ENCODE measurements around the gene SERPINH1.

Gene SERPINH1

DNA sequence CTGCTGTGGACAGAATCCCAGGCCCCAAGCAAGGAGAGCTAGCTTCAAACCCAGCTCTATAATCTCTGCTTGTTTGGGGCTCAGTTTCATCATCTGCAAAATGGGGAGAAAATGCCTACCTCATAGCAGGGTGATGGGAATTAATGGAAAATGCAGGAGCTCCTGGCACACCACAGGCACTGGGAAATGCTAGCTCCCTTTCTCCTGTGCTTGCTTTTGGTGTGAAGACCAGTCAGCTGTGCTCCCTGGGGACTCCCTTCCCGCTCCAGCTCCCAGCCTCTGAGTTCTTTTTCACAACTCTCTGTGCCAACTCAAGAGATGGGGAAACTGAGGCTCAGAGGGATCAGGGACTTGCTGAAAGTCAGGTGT is 8.2 kb upstream of the SERPINH1 start:
- DNase-seq (ENCODE audit: extremely low spot score, insufficient read length, low read depth) (no peak), FAIRE-seq (no peak)

DNA sequence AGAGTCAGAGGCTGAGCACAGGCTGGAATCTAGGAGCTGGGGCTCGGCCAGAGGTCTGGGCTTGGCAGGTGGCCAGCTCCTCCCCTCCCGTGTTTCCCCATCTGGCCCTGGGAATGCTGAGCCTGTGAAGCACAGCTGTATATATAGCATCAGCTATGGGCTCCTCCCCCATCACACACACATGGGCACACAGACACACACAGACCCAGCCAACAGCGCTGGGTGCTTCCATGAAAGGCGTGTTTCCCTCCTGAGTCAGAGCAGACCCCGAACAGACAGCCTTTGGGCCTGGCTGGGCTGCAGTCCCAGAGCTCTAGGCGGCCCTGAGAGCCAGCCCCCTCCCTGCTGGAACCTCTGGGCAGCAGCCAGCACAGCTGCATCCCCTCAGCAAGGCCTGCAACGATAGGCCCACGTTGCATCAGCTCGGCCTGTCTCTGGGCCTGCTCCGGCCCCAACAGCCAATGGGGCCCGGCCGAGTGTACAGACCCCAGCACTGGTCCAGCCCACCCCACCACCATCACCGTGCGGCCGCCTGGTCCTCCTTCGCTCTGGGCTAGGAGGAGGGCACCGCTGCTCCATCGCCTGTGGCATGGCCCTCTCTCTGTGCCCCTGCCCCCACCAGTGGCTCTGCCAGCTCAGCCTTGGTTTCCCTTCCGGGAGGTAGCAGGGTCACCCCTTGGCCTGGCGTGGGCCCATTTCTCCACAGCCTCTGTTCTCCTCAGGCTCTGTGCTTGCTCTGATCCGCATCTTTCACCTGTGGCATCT is 7.6 kb upstream of the SERPINH1 start:
- DNase-seq (ENCODE audit: extremely low spot score, insufficient read length, low read depth) (no peak), FAIRE-seq (no peak)

DNA sequence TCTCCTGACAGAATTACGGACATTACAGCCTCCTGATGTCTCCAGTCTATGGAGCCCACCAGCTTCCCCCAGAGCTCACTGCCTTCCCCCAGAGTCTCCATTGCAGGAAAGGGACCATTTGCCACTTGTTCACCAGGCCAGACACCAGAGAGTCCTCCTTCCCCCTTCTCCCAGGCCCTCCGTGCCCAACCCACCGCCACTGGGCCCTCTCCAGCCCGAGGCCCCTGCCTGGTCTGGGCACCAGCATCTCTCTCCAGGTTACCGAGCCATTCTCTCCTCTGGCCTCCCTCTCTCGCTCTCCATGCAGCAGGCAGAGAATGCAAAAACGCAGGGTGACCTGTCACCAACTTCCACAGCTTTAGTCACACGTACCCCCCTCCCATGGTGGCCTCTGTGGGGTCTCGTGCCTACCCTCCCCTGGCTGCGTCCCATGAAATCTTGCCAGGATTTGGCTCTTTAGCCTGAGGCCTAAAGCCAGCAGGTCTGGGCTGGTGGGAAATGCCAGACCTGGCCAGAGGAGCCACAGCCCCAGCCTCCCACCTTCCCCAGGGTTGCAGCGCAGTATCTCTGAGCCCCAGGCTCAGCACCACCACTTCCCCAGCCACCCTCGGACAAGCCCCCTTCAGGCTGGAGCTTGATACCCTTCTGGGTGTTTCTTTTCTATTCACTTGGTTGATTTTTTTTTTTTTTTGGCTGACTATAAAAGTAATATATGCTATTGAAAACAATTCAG is 6.8 kb upstream of the SERPINH1 start:
- FAIRE-seq: no peak
- no peak for DNase-seq (ENCODE audit: extremely low spot score, insufficient read length, low read depth)

DNA sequence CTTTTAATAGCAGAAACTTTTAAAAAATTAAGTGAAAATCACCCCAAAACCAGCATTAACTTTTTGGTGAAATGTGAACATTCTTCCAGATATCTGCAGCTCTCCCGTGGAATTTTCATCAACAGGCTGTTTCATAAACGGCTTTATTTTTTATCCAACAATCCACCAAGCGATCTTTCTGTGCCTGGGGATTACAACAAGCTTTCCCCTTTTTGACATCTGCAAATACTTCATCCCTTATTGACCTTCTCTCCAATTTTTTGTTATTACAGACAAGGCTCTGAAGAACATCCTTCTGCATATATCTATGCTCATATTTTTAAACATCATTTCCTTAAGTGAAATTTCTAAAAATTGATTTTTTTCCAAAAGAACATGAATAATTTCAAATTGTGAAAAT is 5.8 kb upstream of the SERPINH1 start:
- no peak for DNase-seq (ENCODE audit: extremely low spot score, insufficient read length, low read depth)
- FAIRE-seq: no peak

DNA sequence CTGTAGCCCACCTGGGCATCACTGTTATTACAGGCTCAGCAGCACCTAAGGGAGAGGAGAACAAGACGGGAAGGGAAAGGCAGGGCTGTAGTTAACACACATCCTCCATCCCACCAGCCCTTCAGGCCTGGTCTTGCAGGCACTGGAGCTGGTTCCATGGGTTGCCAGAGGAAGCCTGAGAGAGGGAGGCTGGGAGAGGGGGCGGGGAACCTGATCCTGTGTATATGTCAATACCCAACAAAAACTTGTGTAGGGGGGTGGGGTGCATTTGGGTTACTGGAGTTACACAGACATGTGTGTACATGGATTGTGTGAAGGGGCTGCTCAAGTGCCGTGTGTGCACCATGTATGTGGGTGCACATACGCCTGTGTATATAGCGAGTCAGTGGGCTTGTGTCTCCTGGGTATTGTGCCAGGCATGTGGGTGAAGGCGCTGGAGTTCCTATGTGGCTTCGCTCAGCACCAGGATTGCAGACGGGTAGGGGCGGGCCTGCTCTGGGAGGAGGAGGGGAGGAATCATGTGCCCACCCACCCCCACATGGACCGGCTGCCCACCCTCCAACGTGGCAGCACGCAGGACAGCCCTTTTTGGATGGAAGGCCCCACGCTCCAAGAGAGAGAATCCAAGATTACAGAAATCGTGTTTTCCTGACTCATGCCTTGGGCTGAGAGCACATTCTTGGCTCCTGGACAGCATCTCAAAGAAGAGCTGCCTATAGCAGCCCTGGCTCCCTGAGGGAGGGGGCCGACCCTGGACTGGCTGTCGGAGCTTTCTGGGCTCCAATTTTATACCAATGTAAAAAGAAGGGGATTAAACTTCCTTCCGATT is 4.2 kb upstream of the SERPINH1 start:
- DNase-seq (ENCODE audit: extremely low spot score, insufficient read length, low read depth) (no peak), FAIRE-seq (no peak)

DNA sequence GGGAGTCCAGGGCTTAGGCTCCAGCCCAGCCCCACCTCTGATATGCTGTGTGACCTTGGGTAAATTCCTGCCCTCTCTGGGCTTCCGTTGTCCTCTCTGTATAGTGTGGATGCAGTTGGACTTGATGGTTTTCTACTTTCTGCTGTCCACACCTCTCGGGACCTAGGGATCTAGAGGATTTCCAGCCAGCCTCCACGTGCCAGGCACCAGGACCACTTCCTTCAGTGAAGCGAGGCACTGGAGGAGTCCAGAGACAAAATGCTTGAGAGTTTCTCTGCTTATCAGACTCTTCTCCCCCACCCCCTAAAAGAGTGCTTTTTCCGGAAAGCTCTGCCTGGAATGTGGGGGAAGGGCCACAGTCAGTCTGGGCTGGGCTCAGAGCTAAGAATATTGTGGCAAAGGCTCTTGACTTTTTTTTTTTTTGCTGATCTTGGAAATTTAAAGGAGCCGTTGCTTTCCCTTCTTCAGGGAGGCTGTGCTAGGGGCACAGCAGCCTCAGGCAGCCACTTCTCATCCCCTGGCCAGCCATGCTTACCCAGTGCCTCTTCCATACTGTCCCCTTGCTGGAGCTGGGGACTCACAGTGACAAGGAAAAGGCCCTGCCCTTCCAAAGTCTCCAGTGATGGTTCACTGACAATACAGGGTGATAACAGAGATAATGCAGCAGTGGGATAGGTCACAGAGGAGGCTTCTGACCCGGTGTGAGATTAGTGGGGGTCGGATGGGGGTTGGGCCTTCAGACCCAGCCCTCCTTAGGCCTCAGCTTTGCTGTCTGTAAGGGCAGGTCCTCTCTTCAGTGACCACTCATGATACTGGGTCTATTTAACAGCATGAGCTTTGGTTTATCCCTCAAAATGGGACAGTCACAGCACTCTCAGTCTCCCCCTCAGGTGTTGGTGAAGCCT is 2.9 kb upstream of the SERPINH1 start:
- FAIRE-seq (no peak), DNase-seq (ENCODE audit: extremely low spot score, insufficient read length, low read depth) (no peak)

DNA sequence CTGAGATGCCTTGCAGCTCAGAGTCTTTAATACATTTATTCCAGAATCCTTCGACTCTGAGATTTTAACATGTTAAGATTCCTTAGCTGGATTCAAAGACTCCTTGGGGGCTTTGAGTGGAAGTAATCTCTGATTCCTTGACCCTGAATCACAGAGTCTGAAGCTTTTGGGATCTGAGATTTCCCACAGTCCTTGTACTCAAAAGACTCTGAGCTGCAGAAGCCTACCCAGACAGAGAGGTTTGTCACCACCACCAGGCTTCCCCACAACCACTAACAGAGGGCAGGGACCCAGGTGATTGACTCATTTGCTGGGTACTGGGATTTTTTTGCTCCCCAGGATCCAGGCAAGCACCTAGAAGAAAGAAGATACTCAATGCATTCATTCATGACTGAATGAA is 1.4 kb upstream of the SERPINH1 start:
- DNase-seq (ENCODE audit: extremely low spot score, insufficient read length, low read depth) (no peak), FAIRE-seq (no peak)

DNA sequence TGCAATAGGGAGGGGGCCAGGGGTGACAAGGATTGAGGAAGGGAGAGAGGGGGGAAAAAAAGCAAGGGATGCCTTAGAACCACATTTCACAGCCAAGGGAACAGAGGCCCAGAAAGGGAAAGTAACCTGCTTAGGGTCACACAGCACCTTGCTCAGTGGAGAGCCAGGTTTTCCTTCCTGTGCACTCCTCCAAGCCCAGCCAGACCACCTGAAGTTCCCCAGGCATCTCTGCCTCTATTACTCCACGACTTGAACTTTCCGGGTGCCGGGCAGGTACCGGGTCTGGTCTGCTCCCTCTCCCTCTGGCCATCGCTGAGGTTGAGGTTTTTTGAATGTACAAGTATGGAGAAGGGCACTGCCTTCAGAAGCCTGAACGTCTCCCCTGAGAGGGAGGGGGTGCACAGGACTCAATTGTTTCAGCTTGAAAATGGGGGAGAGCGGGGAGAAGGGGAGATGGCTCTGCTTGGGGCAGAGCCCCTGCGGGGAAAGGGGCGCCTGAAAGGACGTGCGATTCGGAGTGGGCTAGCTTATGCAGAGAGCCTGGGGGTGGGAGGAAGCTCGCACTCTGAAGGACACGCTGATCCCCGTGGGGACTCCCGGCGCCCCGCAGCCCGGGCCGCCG is 516 bp upstream of the SERPINH1 start:
- FAIRE-seq (no peak), DNase-seq (ENCODE audit: extremely low spot score, insufficient read length, low read depth) (no peak)

DNA sequence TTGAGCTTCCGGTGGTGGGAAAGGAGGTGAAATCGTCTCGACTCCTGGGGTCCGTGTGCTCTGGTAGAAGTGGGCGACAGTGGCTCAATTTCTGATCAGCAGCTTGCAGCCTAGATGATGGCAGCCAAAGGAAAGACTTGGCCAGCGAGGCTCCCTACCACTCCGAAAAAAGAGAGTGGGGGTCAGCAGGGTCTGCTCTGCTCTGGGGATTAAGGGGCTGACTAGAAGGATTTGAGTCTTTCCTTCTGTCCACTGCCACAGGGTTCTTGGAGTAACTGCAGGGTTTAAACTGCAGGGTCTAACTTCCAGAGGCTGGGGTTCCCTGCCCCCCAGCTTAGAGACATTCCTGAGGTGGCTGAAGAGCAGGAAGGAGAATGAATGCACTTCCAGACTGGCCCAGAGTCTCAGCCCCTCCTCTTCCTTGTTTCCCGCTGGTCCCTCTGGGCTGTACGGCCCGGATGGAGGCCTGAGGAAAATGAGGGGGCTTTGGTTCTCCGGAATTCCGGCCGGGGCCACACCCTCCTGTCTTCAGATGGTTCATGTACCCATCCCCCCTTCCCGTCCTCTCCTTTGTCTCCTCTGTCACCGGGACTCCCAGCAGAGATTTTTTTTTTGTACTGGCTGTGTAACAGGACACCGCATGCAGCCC is 907 bp downstream of the SERPINH1 start:
- FAIRE-seq: no peak
- DNase-seq (ENCODE audit: extremely low spot score, insufficient read length, low read depth): no peak

DNA sequence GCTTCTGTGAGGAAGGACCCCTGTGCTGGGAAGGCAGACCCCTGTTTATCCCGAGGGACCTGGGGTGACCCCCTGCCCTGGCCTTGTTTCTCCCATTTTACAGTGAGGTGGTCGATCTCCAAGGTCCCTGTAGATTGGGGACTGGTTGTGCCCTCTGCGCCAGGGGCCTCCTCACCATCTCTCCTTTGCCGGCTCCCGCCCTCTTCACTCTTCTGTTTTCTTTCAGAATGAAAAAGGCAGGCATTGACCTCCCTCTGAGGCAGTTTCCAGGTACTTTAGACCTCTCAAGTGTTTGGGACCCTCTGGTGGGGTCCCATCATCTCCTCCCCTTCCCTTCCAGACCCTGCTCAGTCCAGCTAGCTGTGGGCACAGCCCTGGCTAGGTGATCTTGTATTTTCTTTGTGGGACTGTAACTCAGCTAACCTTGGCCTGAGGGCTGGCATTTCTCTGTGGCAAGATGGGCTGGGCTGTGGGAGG is 1.5 kb downstream of the SERPINH1 start:
- DNase-seq (ENCODE audit: extremely low spot score, insufficient read length, low read depth) (no peak), FAIRE-seq (no peak)

DNA sequence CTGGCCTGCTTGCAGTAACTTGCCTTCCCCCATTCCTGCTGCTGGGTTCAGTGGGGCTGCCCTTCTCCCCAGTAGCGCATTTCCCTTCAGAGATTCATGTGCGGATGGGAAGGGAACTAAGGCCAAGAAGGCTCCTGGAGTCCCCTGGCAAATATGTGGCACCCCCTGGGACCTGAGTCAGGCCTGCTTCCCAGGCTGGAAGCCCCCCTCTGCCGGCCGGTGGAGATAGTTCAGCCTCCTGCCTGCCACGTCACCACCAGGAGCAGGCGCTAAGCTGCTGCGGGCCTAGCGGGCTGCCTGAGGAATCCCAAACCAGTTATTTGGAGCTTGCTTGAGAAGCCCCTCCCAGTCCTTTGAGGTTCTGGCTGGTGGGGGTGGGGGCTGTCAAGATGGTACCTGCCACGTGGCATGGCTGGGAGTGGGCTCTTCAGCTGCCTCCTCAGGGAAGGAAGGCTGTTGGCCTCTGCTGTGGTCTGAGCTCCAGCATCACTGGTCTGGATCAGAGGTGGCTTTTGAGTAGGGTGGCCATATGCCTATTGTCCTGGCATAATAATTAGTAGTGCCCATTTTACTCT is 2.0 kb downstream of the SERPINH1 start:
- no peak for DNase-seq (ENCODE audit: extremely low spot score, insufficient read length, low read depth)

DNA sequence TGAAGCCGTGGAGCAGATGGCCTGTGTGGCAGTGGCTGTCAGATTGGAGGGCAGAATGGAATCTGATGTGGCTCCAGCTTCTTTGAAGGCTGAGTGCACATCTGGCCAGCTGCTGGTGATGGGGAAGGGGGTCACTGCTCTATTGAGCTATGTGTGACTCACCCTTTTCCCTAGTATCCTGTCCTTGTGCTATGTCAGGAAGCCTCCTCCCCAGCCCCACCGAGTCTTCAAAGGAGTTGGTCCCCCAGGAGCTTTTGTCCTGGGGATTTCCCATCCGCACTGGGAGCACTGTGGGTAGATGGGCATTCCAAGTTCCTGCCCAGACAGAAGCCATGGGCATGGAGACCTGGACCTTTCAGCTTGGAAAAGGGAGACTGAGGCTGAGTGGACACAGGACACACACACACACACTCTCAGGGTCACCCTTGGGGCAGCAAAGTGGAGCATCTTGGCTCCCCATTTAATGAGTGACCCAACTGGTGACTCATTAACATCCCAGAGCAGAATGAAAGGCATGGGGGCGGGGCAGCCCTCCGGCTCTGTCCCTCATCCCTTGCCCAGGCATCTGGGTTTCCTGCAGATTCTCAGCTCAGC is 3.3 kb downstream of the SERPINH1 start:
- DNase-seq (ENCODE audit: extremely low spot score, insufficient read length, low read depth) (no peak), FAIRE-seq (no peak)

More for the DNA sequence above, 2.0 kb downstream of the SERPINH1 start:
- FAIRE-seq: no peak

DNA sequence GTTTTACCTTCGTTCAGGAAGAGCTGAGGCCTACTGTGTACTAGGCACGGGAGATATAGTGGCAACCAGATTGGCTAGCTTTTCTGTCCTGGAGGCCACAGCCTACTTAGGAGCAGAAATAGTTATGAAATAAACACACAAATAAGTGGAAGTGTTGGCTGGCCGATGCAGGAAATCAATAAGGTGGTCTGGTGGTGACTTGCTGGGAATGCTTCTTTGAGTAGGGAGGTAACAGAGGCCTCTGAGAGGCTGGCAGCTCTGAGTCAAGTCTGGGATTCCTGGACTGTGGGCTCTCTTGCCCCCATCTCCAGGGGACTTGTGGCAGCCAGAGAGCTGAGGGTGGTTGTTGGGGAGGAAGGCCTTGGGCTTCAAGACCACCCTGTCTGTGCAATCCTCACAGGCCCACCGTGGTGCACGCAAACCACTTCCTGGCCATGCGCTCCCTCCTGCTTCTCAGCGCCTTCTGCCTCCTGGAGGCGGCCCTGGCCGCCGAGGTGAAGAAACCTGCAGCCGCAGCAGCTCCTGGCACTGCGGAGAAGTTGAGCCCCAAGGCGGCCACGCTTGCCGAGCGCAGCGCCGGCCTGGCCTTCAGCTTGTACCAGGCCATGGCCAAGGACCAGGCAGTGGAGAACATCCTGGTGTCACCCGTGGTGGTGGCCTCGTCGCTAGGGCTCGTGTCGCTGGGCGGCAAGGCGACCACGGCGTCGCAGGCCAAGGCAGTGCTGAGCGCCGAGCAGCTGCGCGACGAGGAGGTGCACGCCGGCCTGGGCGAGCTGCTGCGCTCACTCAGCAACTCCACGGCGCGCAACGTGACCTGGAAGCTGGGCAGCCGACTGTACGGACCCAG is 4.1 kb downstream of the SERPINH1 start:
- no peak for FAIRE-seq
- no peak for DNase-seq (ENCODE audit: extremely low spot score, insufficient read length, low read depth)

DNA sequence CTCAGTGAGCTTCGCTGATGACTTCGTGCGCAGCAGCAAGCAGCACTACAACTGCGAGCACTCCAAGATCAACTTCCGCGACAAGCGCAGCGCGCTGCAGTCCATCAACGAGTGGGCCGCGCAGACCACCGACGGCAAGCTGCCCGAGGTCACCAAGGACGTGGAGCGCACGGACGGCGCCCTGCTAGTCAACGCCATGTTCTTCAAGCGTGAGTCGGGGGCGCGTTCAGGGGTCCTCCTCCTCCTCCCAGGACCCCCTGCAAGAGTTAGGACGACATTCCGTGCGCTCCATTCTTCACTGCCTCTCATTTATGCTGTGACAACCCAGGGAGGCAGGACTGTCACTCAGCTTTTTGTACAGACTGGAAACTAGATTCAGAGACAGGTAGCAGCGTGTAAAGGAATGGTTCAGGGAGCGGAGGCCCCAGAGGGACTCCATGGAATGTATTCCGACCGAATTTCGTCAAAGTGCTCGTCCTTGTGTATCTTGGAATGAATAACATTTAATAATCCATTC is 4.8 kb downstream of the SERPINH1 start:
- no peak for FAIRE-seq

DNA sequence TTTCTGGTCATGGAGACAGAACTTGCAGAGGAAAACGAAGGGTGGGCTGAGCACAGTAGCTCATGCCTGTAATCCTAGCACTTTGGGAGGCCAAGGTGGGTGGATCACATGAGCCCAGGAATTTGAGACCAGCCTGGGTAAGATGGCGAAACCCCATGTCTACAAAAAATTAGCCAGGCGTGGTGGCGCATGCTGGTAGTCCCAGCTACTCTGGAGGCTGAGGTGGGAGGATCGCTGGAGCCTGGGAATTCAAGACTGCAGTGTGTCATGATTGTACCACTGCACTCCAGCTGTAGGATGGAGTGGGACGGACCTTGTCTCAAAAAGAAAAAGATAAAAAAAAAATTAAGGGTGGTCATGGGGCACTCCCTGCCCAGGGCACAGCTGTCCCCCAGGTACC is 5.9 kb downstream of the SERPINH1 start:
- no peak for FAIRE-seq
- DNase-seq (ENCODE audit: extremely low spot score, insufficient read length, low read depth): no peak

More for the DNA sequence above, 4.8 kb downstream of the SERPINH1 start:
- DNase-seq (ENCODE audit: extremely low spot score, insufficient read length, low read depth): no peak

DNA sequence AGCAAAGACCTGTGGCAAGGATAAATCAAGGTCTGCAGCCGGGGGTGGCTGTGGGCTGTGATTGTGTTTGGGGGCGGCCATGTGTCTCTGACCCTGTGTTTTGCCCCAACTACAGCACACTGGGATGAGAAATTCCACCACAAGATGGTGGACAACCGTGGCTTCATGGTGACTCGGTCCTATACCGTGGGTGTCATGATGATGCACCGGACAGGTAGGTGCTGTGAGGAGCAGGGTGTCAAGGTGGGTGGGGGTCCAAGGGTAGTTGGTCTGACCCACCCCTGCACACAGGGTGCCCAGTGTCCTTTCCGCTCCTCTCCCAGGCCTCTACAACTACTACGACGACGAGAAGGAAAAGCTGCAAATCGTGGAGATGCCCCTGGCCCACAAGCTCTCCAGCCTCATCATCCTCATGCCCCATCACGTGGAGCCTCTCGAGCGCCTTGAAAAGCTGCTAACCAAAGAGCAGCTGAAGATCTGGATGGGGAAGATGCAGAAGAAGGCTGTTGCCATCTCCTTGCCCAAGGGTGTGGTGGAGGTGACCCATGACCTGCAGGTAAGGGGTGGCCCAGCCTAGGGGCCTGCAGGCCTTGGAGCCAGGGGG is 6.7 kb downstream of the SERPINH1 start:
- DNase-seq (ENCODE audit: extremely low spot score, insufficient read length, low read depth): no peak
- FAIRE-seq: no peak

Data from GM18507 (cell line).